IMR-90 (cell line): Measurements from ENCODE around the gene TET1. TPM values are rescaled to one million over a fixed set of nuclear protein-coding genes. Genes with fewer than 3 reads are reported as not detected.

Experiments used
- ATAC-seq: fragments of 200-7000 bp; cut with Tn5 transposase; 2 replicates; pipeline ENCODE4 v1.9.1; 2020; ENCODE audit warnings: low read depth, mild to moderate bottlenecking, moderate library complexity
- BruUV-seq: library from RNA; stranded (reverse); fragments of 400-500 nt; replicated peaks from 2 replicates; lab custom pipeline; 2021; lab: Mats Ljungman, UMichigan
- CTCF ChIA-PET: fragments of 300-600 bp; formaldehyde crosslinking; extraction: SDS; loops from one replicate; lab custom pipeline; 2021; ENCODE audit warnings: antibody characterized with exemption; lab: Yijun Ruan, JAX
- POLR2A ChIA-PET: fragments of 300-600 bp; sonication (Branson Sonifier 250); formaldehyde crosslinking; loops from one replicate; lab custom pipeline; 2022; ENCODE audit warnings: antibody characterized with exemption; ENCODE audit not compliant: unreplicated experiment; lab: Charles Lee
- DNase-seq: peaks from one replicate; pipeline ENCODE4 v3.0.0; 2013
- H2AFZ ChIP-seq: replicated peaks from 2 replicates; pipeline ENCODE3; 2013; ENCODE audit warnings: low read length, mild to moderate bottlenecking; ENCODE audit not compliant: poor library complexity
- H2AK5ac ChIP-seq: 2 replicates; pipeline ENCODE4 v1.6.1; 2013; ENCODE audit warnings: low read depth, low read length, inconsistent platforms
- H2AK9ac ChIP-seq: replicated peaks from 2 replicates; pipeline ENCODE3; 2013; ENCODE audit warnings: mild to moderate bottlenecking, low read depth, low read length, moderate library complexity; ENCODE audit not compliant: poor library complexity
- H2BK120ac ChIP-seq: 2 replicates; pipeline ENCODE4 v1.6.1; 2013; ENCODE audit warnings: low read depth, low read length, inconsistent platforms
- H2BK15ac ChIP-seq: 3 replicates; pipeline ENCODE4 v1.6.1; 2013; ENCODE audit warnings: low read depth, low read length, inconsistent platforms
- H2BK20ac ChIP-seq: 2 replicates; pipeline ENCODE4 v1.6.1; 2013; ENCODE audit warnings: low read depth, mild to moderate bottlenecking, inconsistent platforms, low read length, moderate library complexity
- H2BK5ac ChIP-seq: 2 replicates; pipeline ENCODE4 v1.6.1; 2013; ENCODE audit warnings: mild to moderate bottlenecking, low read depth, low read length, inconsistent platforms; ENCODE audit not compliant: poor library complexity, severe bottlenecking
- H3K14ac ChIP-seq: replicated peaks from 2 replicates; pipeline ENCODE4 v1.6.1; 2013; ENCODE audit warnings: low read depth, low read length, inconsistent platforms
- H3K18ac ChIP-seq: 2 replicates; pipeline ENCODE4 v1.6.1; 2013; ENCODE audit warnings: low read depth, low read length, control low read depth
- H3K23ac ChIP-seq: 2 replicates; pipeline ENCODE4 v1.6.1; 2013; ENCODE audit warnings: low read depth, low read length, inconsistent platforms
- H3K27ac ChIP-seq: 2 replicates; pipeline ENCODE4 v1.5.1; 2013; ENCODE audit warnings: mild to moderate bottlenecking, control low read depth, low read length; ENCODE audit not compliant: insufficient read depth
- H3K27me3 ChIP-seq: 2 replicates; pipeline ENCODE4 v1.6.1; 2013; ENCODE audit warnings: low read length; ENCODE audit not compliant: control insufficient read depth, insufficient read depth
- H3K36me3 ChIP-seq: 2 replicates; pipeline ENCODE4 v1.6.1; 2013; ENCODE audit warnings: low read length, mixed read lengths; ENCODE audit not compliant: control insufficient read depth, insufficient read depth
- H3K4ac ChIP-seq: 2 replicates; pipeline ENCODE4 v1.6.1; 2013; ENCODE audit warnings: low read depth, low read length, inconsistent platforms
- H3K4me1 ChIP-seq: 2 replicates; pipeline ENCODE4 v1.6.1; 2013; ENCODE audit warnings: low read length, mixed read lengths; ENCODE audit not compliant: control insufficient read depth, insufficient read depth
- H3K4me2 ChIP-seq: 2 replicates; pipeline ENCODE4 v1.6.1; 2013; ENCODE audit warnings: low read depth, mild to moderate bottlenecking, control low read depth, low read length, moderate library complexity
- H3K4me3 ChIP-seq: 2 replicates; pipeline ENCODE4 v1.5.1; 2013; ENCODE audit warnings: low read depth, mild to moderate bottlenecking, control low read depth, low read length, moderate library complexity; ENCODE audit not compliant: insufficient read depth
- H3K56ac ChIP-seq: 2 replicates; pipeline ENCODE4 v1.6.1; 2013; ENCODE audit warnings: low read length, inconsistent platforms; ENCODE audit not compliant: insufficient read depth; ENCODE audit errors: extremely low read depth
- H3K79me1 ChIP-seq, 2 experiments: 2 replicates each; pipeline ENCODE4 v1.6.1; 2013; ENCODE audit warnings: low read length in 2 of 2, inconsistent platforms in 1 of 2, low read depth in 1 of 2
- H3K9ac ChIP-seq: 2 replicates; pipeline ENCODE4 v1.6.1; 2013; ENCODE audit warnings: low read depth, low read length, control low read depth
- H3K9me1 ChIP-seq: 2 replicates; pipeline ENCODE4 v1.6.1; 2013; ENCODE audit warnings: low read length, inconsistent platforms; ENCODE audit not compliant: insufficient read depth
- H3K9me3 ChIP-seq: 2 replicates; pipeline ENCODE4 v1.6.1; 2013; ENCODE audit warnings: low read length; ENCODE audit not compliant: control insufficient read depth, insufficient read depth
- H4K20me1 ChIP-seq: 2 replicates; pipeline ENCODE4 v1.6.1; 2013; ENCODE audit warnings: low read length, inconsistent platforms; ENCODE audit not compliant: insufficient read depth
- H4K5ac ChIP-seq: 2 replicates; pipeline ENCODE4 v1.6.1; 2013; ENCODE audit warnings: mild to moderate bottlenecking, low read depth, low read length, control low read depth
- H4K8ac ChIP-seq, 2 experiments: 2 replicates each; pipeline ENCODE4 v1.6.1; 2013; ENCODE audit warnings: low read depth in 2 of 2, low read length in 2 of 2, control low read depth in 1 of 2, inconsistent platforms in 1 of 2
- H4K91ac ChIP-seq: 2 replicates; pipeline ENCODE4 v1.6.1; 2013; ENCODE audit warnings: low read depth, low read length, inconsistent platforms; ENCODE audit not compliant: insufficient read depth
- CHD1 ChIP-seq: IDR thresholded peaks from 2 replicates; pipeline ENCODE4 v1.6.1; 2012; ENCODE audit warnings: low read depth, low read length, improper control_type of control experiment
- FOS ChIP-seq: fragments of 150-350 bp; IDR thresholded peaks from 2 replicates; pipeline ENCODE4 v1.6.1; 2016; ENCODE audit warnings: low read depth, low read length
- MXI1 ChIP-seq: IDR thresholded peaks from 2 replicates; pipeline ENCODE4 v1.6.1; 2012; ENCODE audit warnings: low read depth, mild to moderate bottlenecking, low read length, moderate library complexity, borderline replicate concordance
- NFE2L2 ChIP-seq: fragments of 150-350 bp; IDR thresholded peaks from 2 replicates; pipeline ENCODE4 v1.6.1; 2016; ENCODE audit warnings: low read depth, mild to moderate bottlenecking, low read length
- RAD21 ChIP-seq: IDR thresholded peaks from 2 replicates; pipeline ENCODE4 v1.6.1; 2012; ENCODE audit warnings: low read length, improper control_type of control experiment
- SMC3 ChIP-seq: fragments of 150-350 bp; IDR thresholded peaks from 2 replicates; pipeline ENCODE4 v1.6.1; 2016; ENCODE audit warnings: low read depth, mild to moderate bottlenecking, antibody characterized with exemption, low read length, moderate library complexity
- WGBS, 2 experiments: methylation state at CpG; one replicate each; pipeline versions ENCODE4 v1.1.5 to v1.1.7; 2013; ENCODE audit warnings: missing lambda C conversion rate in 2 of 2; ENCODE audit not compliant: insufficient read length in 1 of 2; ENCODE audit errors: extremely low coverage in 2 of 2; 5-methylcytosine and 5-hydroxymethylcytosine counted together
- dilution Hi-C: fragments of 300-500 bp; cut with HindIII; formaldehyde crosslinking; loops from one replicate; pipeline ENCODE4 v1.14.3; 2018; ENCODE audit warnings: low sequenced_read_pairs; ENCODE audit not compliant: unreplicated experiment
- in situ Hi-C: fragments of 300-500 bp; cut with MboI; formaldehyde crosslinking; loops from 3 replicates; pipeline ENCODE4 v1.14.3; 2019; ENCODE audit warnings: low sequenced_read_pairs, inconsistent platforms, mixed read lengths
- intact Hi-C: fragments of 100-400 bp; cut with micrococcal nuclease; formaldehyde crosslinking; loops from 2 replicates; pipeline ENCODE4 v1.10.0; 2022
- polyA plus RNA-seq, 3 experiments: library from polyadenylated mRNA; depleted of rRNA; stranded (reverse); fragments of >200 nt; gene quantifications; 2 replicates each; pipeline ENCODE4 v1.2.3, GENCODE V29; 2012; ENCODE audit warnings: low replicate concordance in 1 of 3
- total RNA-seq: library from RNA; depleted of rRNA; stranded (reverse); fragments of >200 nt; gene quantifications from 2 replicates; pipeline ENCODE4 v1.2.3, GENCODE V29; 2012
- TF ChIP-seq, protein P1 (sequence below): conservative IDR thresholded peaks from 2 replicates; pipeline ENCODE4 v1.5.1; 2012; ENCODE audit warnings: mild to moderate bottlenecking, low read depth, low read length, improper control_type of control experiment
- TF ChIP-seq, protein P2 (sequence below): fragments of 150-350 bp; IDR thresholded peaks from 2 replicates; pipeline ENCODE4 v1.6.1; 2017; ENCODE audit warnings: mild to moderate bottlenecking, antibody characterized with exemption, low read length, low read depth

TET1 gene
- total and polyA plus RNA-seq, 2 of the 4 experiments (the other 2 are of a cell fraction) = 1.0 to 4.3 TPM

DNA sequence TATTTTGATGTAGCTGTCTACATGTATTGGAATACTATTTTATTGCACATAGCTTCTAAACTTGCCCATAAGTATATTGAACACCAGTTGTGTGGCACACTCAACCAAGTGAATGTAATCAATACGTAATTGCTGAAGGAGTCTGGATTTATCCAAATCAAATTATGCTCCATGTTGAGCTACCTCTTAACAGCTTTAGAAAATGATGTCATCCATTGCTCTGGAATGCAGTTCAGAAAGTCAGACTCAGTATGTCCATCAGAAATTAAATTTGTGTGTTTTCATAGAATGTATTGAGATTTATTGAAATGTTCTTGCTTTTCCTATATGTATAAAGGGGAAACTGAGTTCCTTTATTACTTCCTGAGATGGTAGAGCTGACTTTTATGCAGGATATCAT is 135.9 kb downstream of the TET1 start:
- BruUV-seq = no TSS peak
- no peak overlapping the region for H3K27ac ChIP-seq
- intact Hi-C loops (no loop called here), in situ Hi-C loops (no loop called here), dilution Hi-C loops (no loop called here)
- ATAC-seq (no peak), DNase-seq (peak; percentile 3)
- H3K4me1 ChIP-seq = no peaks in the 10 kb centered on the region
- no peak overlapping the region for H2BK5ac ChIP-seq
- no peak overlapping the region for H2BK20ac ChIP-seq
- no peaks in the 10 kb centered on the region for H3K9me3 ChIP-seq
- no peaks in the 10 kb centered on the region for H4K20me1 ChIP-seq
- CTCF ChIA-PET = interaction anchor here (1.1 kb wide), 1 partner anchor 15 kb away, joined by 3 read pairs; no protein-coding TSS in a partner anchor
- H3K23ac ChIP-seq = no peak overlapping the region
- no peak overlapping the region for H3K9ac ChIP-seq
- no peak overlapping the region for H3K4ac ChIP-seq
- H2BK15ac ChIP-seq = no peak overlapping the region
- H4K5ac ChIP-seq = no peak overlapping the region
- no peak overlapping the region for H2AFZ ChIP-seq
- no peak overlapping the region for H3K4me2 ChIP-seq
- WGBS, 2 experiments = no CpG with 5 or more reads among the region's 1 CpG
- H4K91ac ChIP-seq = no peak overlapping the region
- H3K36me3 ChIP-seq = peaks cover 7% of the 10 kb centered on the region
- no peak overlapping the region for H3K18ac ChIP-seq
- 0 out of 4 replicates have a peak, but pooled peaks cover 0 to 3% of the 10 kb centered on the region in 2 experiments for H3K79me1 ChIP-seq
- H3K14ac ChIP-seq = no peak overlapping the region
- TF ChIP-seq CHD1 = no peak
- no peak for TF ChIP-seq MXI1
- no peak for TF ChIP-seq RAD21
- no peak for TF ChIP-seq FOS
- no peak for TF ChIP-seq NFE2L2
- TF ChIP-seq, protein P1, sequence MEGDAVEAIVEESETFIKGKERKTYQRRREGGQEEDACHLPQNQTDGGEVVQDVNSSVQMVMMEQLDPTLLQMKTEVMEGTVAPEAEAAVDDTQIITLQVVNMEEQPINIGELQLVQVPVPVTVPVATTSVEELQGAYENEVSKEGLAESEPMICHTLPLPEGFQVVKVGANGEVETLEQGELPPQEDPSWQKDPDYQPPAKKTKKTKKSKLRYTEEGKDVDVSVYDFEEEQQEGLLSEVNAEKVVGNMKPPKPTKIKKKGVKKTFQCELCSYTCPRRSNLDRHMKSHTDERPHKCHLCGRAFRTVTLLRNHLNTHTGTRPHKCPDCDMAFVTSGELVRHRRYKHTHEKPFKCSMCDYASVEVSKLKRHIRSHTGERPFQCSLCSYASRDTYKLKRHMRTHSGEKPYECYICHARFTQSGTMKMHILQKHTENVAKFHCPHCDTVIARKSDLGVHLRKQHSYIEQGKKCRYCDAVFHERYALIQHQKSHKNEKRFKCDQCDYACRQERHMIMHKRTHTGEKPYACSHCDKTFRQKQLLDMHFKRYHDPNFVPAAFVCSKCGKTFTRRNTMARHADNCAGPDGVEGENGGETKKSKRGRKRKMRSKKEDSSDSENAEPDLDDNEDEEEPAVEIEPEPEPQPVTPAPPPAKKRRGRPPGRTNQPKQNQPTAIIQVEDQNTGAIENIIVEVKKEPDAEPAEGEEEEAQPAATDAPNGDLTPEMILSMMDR = no peak
- no peak for TF ChIP-seq SMC3
- TF ChIP-seq, protein P2, sequence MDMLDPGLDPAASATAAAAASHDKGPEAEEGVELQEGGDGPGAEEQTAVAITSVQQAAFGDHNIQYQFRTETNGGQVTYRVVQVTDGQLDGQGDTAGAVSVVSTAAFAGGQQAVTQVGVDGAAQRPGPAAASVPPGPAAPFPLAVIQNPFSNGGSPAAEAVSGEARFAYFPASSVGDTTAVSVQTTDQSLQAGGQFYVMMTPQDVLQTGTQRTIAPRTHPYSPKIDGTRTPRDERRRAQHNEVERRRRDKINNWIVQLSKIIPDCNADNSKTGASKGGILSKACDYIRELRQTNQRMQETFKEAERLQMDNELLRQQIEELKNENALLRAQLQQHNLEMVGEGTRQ = no peak
- H4K8ac ChIP-seq = no peak overlapping the region
- no peak overlapping the region for H2AK9ac ChIP-seq
- POLR2A ChIA-PET = no interaction called here
- peaks cover 2% of the 10 kb centered on the region; the same call in 1 of the 2 replicates for H3K9me1 ChIP-seq
- H2AK5ac ChIP-seq = no peak overlapping the region
- H3K4me3 ChIP-seq = no peak overlapping the region
- H3K27me3 ChIP-seq = no peaks in the 10 kb centered on the region
- H2BK120ac ChIP-seq = no peak overlapping the region
- no peak overlapping the region for H3K56ac ChIP-seq
